Small intestine (tissue), 7 donors: ENCODE data around the gene RNF169. TPM values are rescaled to one million over a fixed set of nuclear protein-coding genes. Genes with fewer than 3 reads are reported as not detected.

Experiments used
- DNase-seq, 2 donors: peaks; one replicate each; pipeline versions ENCODE4 v3.0.0 to v3.0.0-alpha.2; 2013
- FAIRE-seq: peaks from 2 replicates; lab custom pipeline; 2012; peaks lifted over from hg19 to GRCh38; lab: Jason Lieb, UNC
- H3K27ac ChIP-seq, 3 donors: one replicate each; pipeline ENCODE4 v1.5.1; 2013; ENCODE audit warnings: low read length in 2 of 3, mild to moderate bottlenecking in 2 of 3, control low read depth in 1 of 3, inconsistent platforms in 1 of 3, low read depth in 1 of 3, moderate library complexity in 1 of 3
- H3K27me3 ChIP-seq, 3 donors: one replicate each; pipeline ENCODE4 v1.6.1; 2013; ENCODE audit warnings: low read length in 3 of 3, inconsistent platforms in 1 of 3; ENCODE audit not compliant: control insufficient read depth in 3 of 3, insufficient read depth in 3 of 3
- H3K36me3 ChIP-seq, 3 donors: one replicate each; pipeline ENCODE4 v1.6.1; 2013; ENCODE audit warnings: low read length in 3 of 3, inconsistent platforms in 1 of 3, low read depth in 1 of 3, mild to moderate bottlenecking in 1 of 3, moderate library complexity in 1 of 3; ENCODE audit not compliant: control insufficient read depth in 3 of 3, insufficient read depth in 2 of 3
- H3K4me1 ChIP-seq, 3 donors: one replicate each; pipeline ENCODE4 v1.6.1; 2013; ENCODE audit warnings: low read length in 2 of 3, inconsistent platforms in 1 of 3, low read depth in 1 of 3, mild to moderate bottlenecking in 1 of 3, moderate library complexity in 1 of 3; ENCODE audit not compliant: control insufficient read depth in 3 of 3, insufficient read depth in 2 of 3
- H3K4me3 ChIP-seq, 3 donors: one replicate each; pipeline ENCODE4 v1.5.1; 2013; ENCODE audit warnings: low read length in 3 of 3, control low read depth in 1 of 3, inconsistent platforms in 1 of 3, low read depth in 1 of 3, mild to moderate bottlenecking in 1 of 3, moderate library complexity in 1 of 3
- H3K9me3 ChIP-seq, 2 donors: one replicate each; pipeline ENCODE4 v1.6.1; 2013; ENCODE audit warnings: low read depth in 1 of 2, low read length in 1 of 2; ENCODE audit not compliant: control insufficient read depth in 2 of 2, insufficient read depth in 1 of 2
- WGBS, 3 donors: extraction: QIAGEN DNeasy Blood & Tissue Kit; methylation state at CpG; one replicate each; pipeline ENCODE4 v1.1.7; 2013; 5-methylcytosine and 5-hydroxymethylcytosine counted together
- polyA plus RNA-seq, 4 donors: library from polyadenylated mRNA; stranded (reverse) in 3 of 4; unstranded in 1 of 4; fragments of 200-250 nt in 3 of 4; fragments of 120-200 nt in 1 of 4; gene quantifications; one replicate each; pipeline versions ENCODE4 v1.2.1 to v1.2.3, GENCODE V29; 2013
- donor health status: healthy with polysubstance abuse.
- donor health status: control.
- donor health status: control.
- donor health status: Bipolar disorder and iron deficiency.
- donor health status: healthy.

The RNF169 gene
- polyA plus RNA-seq, 4 donors, result 1.4 to 11.4 (median 2.9) TPM

GRCh38 chr11:74853223-74853622, 104.6 kb downstream of the RNF169 start:
- Histone ChIP-seq H3K4me1 (no peaks in the 10 kb centered on the region), H3K9me3 (no peaks in the 10 kb centered on the region), H3K4me3 (no peak overlapping the region), H3K27me3 (no peaks in the 10 kb centered on the region), H3K27ac (no peak overlapping the region), H3K36me3 (peaks cover 10 to 53% (median 11%) of the 10 kb centered on the region in 3 donors)
- no peak for FAIRE-seq
- DNase-seq, result no peak
- WGBS, 3 donors, result 89 to 95% (median 94%) methylated on average over 4 of the region's 4 CpGs

- DNase-seq (no peak), FAIRE-seq (no peak)
- Histone ChIP-seq H3K27ac (no peak overlapping the region), H3K4me1 (no peaks in the 10 kb centered on the region), H3K4me3 (no peak overlapping the region), H3K36me3 (peaks cover 24 to 58% (median 27%) of the 10 kb centered on the region in 3 donors), H3K9me3 (peaks cover 2 to 52% of the 10 kb centered on the region in 2 donors), H3K27me3 (no peaks in the 10 kb centered on the region)
Measured at GRCh38 chr11:74860743-74861142, 112.1 kb downstream of the RNF169 start.

- H3K4me1 ChIP-seq, result no peaks in the 10 kb centered on the region
- H3K27ac ChIP-seq, result no peak overlapping the region
- no peak for DNase-seq
- no peak for FAIRE-seq
- no peaks in the 10 kb centered on the region for H3K27me3 ChIP-seq
- WGBS, 3 donors, result 92 to 95% (median 92%) methylated on average over 2 of the region's 2 CpGs
- H3K9me3 ChIP-seq, result peaks cover 2 to 74% of the 10 kb centered on the region in 2 donors
- H3K36me3 ChIP-seq, result peaks cover 17 to 54% (median 20%) of the 10 kb centered on the region in 3 donors
- no peak overlapping the region for H3K4me3 ChIP-seq
Measured at GRCh38 chr11:74863410-74863809, 114.8 kb downstream of the RNF169 start.

- Histone ChIP-seq H3K36me3 (peaks cover 16 to 49% (median 25%) of the 10 kb centered on the region in 3 donors), H3K27me3 (no peaks in the 10 kb centered on the region), H3K4me3 (no peak overlapping the region), H3K27ac (no peak overlapping the region), H3K4me1 (no peaks in the 10 kb centered on the region), H3K9me3 (peaks cover 4 to 84% of the 10 kb centered on the region in 2 donors)
- DNase-seq (no peak), FAIRE-seq (no peak)
Measured at GRCh38 chr11:74866557-74866956, 117.9 kb downstream of the RNF169 start.

DNA sequence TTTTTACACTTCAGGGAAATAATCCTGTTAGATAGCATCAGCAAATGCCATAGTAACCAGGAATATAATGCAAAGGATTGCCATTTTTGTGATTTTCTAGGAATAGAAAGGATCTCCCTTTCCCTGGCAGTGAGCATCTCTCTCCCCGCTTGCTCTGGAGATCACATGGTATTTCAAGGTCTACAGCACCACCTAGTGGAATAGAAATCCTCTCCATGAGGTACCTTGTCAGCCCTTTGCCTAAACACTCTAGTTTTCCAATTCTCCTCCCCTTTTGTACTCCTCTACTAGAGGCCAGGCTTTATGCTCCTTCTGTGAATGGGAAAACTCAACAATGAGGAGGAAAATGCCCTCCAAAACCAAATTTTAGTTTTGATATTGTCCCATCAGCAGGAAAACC, 121.8 kb downstream of the RNF169 start:
- Histone ChIP-seq H3K27me3 (no peaks in the 10 kb centered on the region), H3K4me1 (no peaks in the 10 kb centered on the region), H3K27ac (no peak overlapping the region), H3K4me3 (no peak overlapping the region), H3K9me3 (peaks cover 4 to 83% of the 10 kb centered on the region in 2 donors), H3K36me3 (peaks cover 4 to 38% (median 22%) of the 10 kb centered on the region in 3 donors)
- DNase-seq, result peak in 1 of 2 donors; percentile 20
- FAIRE-seq, result no peak
- 89 to 100% (median 95%) methylated on average over 1 of the region's 1 CpG for WGBS, 3 donors

- H3K4me1 ChIP-seq, result no peaks in the 10 kb centered on the region
- H3K27ac ChIP-seq, result no peak overlapping the region
- DNase-seq, result no peak
- peaks cover 2 to 81% of the 10 kb centered on the region in 2 donors for H3K9me3 ChIP-seq
- H3K4me3 ChIP-seq, result no peak overlapping the region
- FAIRE-seq, result no peak
- WGBS, 3 donors, result 70 to 100% (median 95%) methylated on average over 2 of the region's 2 CpGs
- no peaks in the 10 kb centered on the region for H3K27me3 ChIP-seq
- H3K36me3 ChIP-seq, result peaks cover 4 to 38% (median 22%) of the 10 kb centered on the region in 3 donors
Measured at GRCh38 chr11:74871037-74871436, 122.4 kb downstream of the RNF169 start.

DNA sequence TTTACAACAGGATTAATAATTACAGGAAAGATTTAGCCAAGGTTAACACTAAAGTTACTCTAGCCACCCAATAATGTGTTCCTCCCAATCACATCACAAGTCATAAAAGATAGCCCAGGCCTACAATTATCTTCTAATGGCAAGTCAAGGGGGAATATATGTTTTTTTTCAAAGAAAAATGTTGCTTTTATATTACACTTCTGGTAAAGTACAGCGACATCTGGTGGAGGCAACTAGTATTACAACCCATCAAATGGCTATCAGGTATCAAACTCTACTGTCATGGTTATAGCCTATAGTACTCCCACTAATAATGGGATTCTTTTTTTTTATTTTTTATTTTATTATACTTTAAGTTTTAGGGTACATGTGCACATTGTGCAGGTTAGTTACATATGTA, 128.5 kb downstream of the RNF169 start:
- peaks cover 4 to 16% (median 13%) of the 10 kb centered on the region in 3 donors for H3K36me3 ChIP-seq
- DNase-seq (no peak), FAIRE-seq (no peak)
- H3K9me3 ChIP-seq, result peaks cover 0 to 32% of the 10 kb centered on the region in 2 donors
- no peaks in the 10 kb centered on the region for H3K27me3 ChIP-seq
- H3K4me1 ChIP-seq, result no peaks in the 10 kb centered on the region
- no peak overlapping the region for H3K27ac ChIP-seq
- WGBS, 3 donors, result 47 to 64% (median 64%) methylated on average over 1 of the region's 1 CpG
- H3K4me3 ChIP-seq, result no peak overlapping the region

Other genes with a start within 250 kb of the RNF169 start
- gene POLD3, start 156.3 kb upstream of the RNF169 start, polyA plus RNA-seq, result 10 to 100 TPM; 11.1 to 25.9 (median 14.1) TPM
- 1 to 10 TPM in 3 of 4 donors, under 1 TPM in 1; 0.27 to 8.0 (median 2.5) TPM for gene CHRDL2, start 17.4 kb upstream of the RNF169 start, polyA plus RNA-seq
- 10 to 100 TPM in 1 of 4 donors, 1 to 10 TPM in 2, under 1 TPM in 1; 0.27 to 18.2 (median 4.6) TPM for gene XRRA1, start 200.2 kb downstream of the RNF169 start, polyA plus RNA-seq
- 100 to 1,000 TPM in 2 of 4 donors, 10 to 100 TPM in 2; 37.3 to 210 (median 101) TPM for gene SPCS2, start 200.4 kb downstream of the RNF169 start, polyA plus RNA-seq
- gene NEU3, start 240.1 kb downstream of the RNF169 start, polyA plus RNA-seq, result 10 to 100 TPM in 1 of 4 donors, 1 to 10 TPM in 2, under 1 TPM in 1; 0.89 to 12.1 (median 2.7) TPM